ENCODE measurements around the gene EXO5.
"Not testable (repeated sequence)": the region's sequence is repeated elsewhere in the genome, so short reads cannot be mapped to it uniquely, and the experiment has no call there.

EXO5 gene

GRCh38 chr1:40508375-40509341, at the start of gene EXO5:
EXO5 (plus strand) TSS chr1:40508767; CDS start chr1:40514545, 5,778 bp downstream.
- DNase-seq (ENCODE audit: extremely low read depth in 1 of 2, low read depth in 1 of 2) = peak; percentile 76 to 78

GRCh38 chr1:40462956-40463590, 45.5 kb upstream of the EXO5 start:
- DNase-seq (ENCODE audit: extremely low read depth in 1 of 2, low read depth in 1 of 2) = no peak

GRCh38 chr1:40469327-40469726, 39.2 kb upstream of the EXO5 start:
- no peak for DNase-seq (ENCODE audit: extremely low read depth in 1 of 2, low read depth in 1 of 2)

GRCh38 chr1:40475268-40475667, 33.3 kb upstream of the EXO5 start:
- DNase-seq (ENCODE audit: extremely low read depth in 1 of 2, low read depth in 1 of 2) = no peak

GRCh38 chr1:40476924-40477677, 31.5 kb upstream of the EXO5 start, which contains the start of gene ZFP69:
ZFP69 (plus strand) TSS chr1:40477290; CDS start chr1:40479362, 2,072 bp downstream.
- DNase-seq (ENCODE audit: extremely low read depth in 1 of 2, low read depth in 1 of 2) = peak; percentile 46 to 57

- peak in 1 of 2 donors; percentile 3 for DNase-seq (ENCODE audit: extremely low read depth in 1 of 2, low read depth in 1 of 2)
Observed at GRCh38 chr1:40477678-40478053, 30.9 kb upstream of the EXO5 start.

GRCh38 chr1:40478276-40478675, 30.3 kb upstream of the EXO5 start:
- no peak for DNase-seq (ENCODE audit: extremely low read depth in 1 of 2, low read depth in 1 of 2)

GRCh38 chr1:40479156-40479555, 29.4 kb upstream of the EXO5 start:
- DNase-seq (ENCODE audit: extremely low read depth in 1 of 2, low read depth in 1 of 2) = no peak

- DNase-seq (ENCODE audit: extremely low read depth in 1 of 2, low read depth in 1 of 2) = no peak
Observed at GRCh38 chr1:40495315-40495903, 13.2 kb upstream of the EXO5 start.

- not testable (repeated sequence) for DNase-seq (ENCODE audit: extremely low read depth in 1 of 2, low read depth in 1 of 2)
Observed at GRCh38 chr1:40502651-40503050, 5.9 kb upstream of the EXO5 start.

- DNase-seq (ENCODE audit: extremely low read depth in 1 of 2, low read depth in 1 of 2) = no peak
Observed at GRCh38 chr1:40507973-40508372, 594 bp upstream of the EXO5 start.

- DNase-seq (ENCODE audit: extremely low read depth in 1 of 2, low read depth in 1 of 2) = no peak
Observed at GRCh38 chr1:40519517-40519916, 10.9 kb downstream of the EXO5 start.

GRCh38 chr1:40530735-40531380, 22.3 kb downstream of the EXO5 start:
- no peak for DNase-seq (ENCODE audit: extremely low read depth in 1 of 2, low read depth in 1 of 2)

GRCh38 chr1:40531381-40532061, 23.0 kb downstream of the EXO5 start, which contains the start of gene ZNF684:
ZNF684 (plus strand) TSS chr1:40531637; CDS start chr1:40533167, 1,530 bp downstream.
- DNase-seq (ENCODE audit: extremely low read depth in 1 of 2, low read depth in 1 of 2) = peak; percentile 64 to 89

- no peak for DNase-seq (ENCODE audit: extremely low read depth in 1 of 2, low read depth in 1 of 2)
Observed at GRCh38 chr1:40532062-40532389, 23.5 kb downstream of the EXO5 start.

GRCh38 chr1:40532844-40533424, 24.4 kb downstream of the EXO5 start:
- no peak for DNase-seq (ENCODE audit: extremely low read depth in 1 of 2, low read depth in 1 of 2)

- DNase-seq (ENCODE audit: extremely low read depth in 1 of 2, low read depth in 1 of 2) = no peak
Observed at GRCh38 chr1:40534589-40534988, 26.0 kb downstream of the EXO5 start.

GRCh38 chr1:40535732-40536131, 27.2 kb downstream of the EXO5 start:
- no peak for DNase-seq (ENCODE audit: extremely low read depth in 1 of 2, low read depth in 1 of 2)

- DNase-seq (ENCODE audit: extremely low read depth in 1 of 2, low read depth in 1 of 2) = no peak
Observed at GRCh38 chr1:40539338-40539737, 30.8 kb downstream of the EXO5 start.

Data from stimulated activated CD8-positive, alpha-beta memory T cell treated with anti-CD3 and anti-CD28 coated beads, Interleukin-7, amount 100 ng/mL, for 48 hours (primary cell).